OCI-LY7 (cell line): Measurements from ENCODE around the gene ME1. TPM values are rescaled to one million over a fixed set of nuclear protein-coding genes. Genes with fewer than 3 reads are reported as not detected.

ENCODE experiments used
- BruUV-seq: library from RNA; stranded (reverse); fragments of 400-500 nt; replicated peaks from 2 replicates; lab custom pipeline; 2021; lab: Mats Ljungman, UMichigan
- CTCF ChIA-PET: fragments of 300-600 bp; sonication (Branson Sonifier 250); formaldehyde crosslinking; loops from one replicate; lab custom pipeline; 2022; ENCODE audit warnings: antibody characterized with exemption; ENCODE audit not compliant: unreplicated experiment; lab: Charles Lee
- POLR2A ChIA-PET: fragments of 300-600 bp; sonication (Branson Sonifier 250); formaldehyde crosslinking; loops from one replicate; lab custom pipeline; 2022; ENCODE audit warnings: antibody characterized with exemption; lab: Charles Lee
- DNase-seq: peaks from one replicate; pipeline ENCODE4 v3.0.0-alpha.2; 2015; ENCODE audit warnings: low spot score
- H2AFZ ChIP-seq: fragments of 200-600 bp; sonication (generic), shearing (Covaris generic); 2 replicates; pipeline ENCODE4 v1.6.1; 2014; ENCODE audit warnings: mild to moderate bottlenecking, antibody characterized with exemption, low read length, moderate library complexity
- H3K27ac ChIP-seq: fragments of 200-600 bp; sonication (generic); 2 replicates; pipeline ENCODE4 v1.5.1; 2014; ENCODE audit warnings: mixed run types, low read depth, mild to moderate bottlenecking, moderate library complexity, low read length, inconsistent platforms; ENCODE audit not compliant: poor library complexity, severe bottlenecking
- H3K36me3 ChIP-seq: fragments of 200-600 bp; sonication (generic); 2 replicates; pipeline ENCODE4 v1.6.1; 2014; ENCODE audit warnings: mild to moderate bottlenecking, antibody characterized with exemption, low read length, moderate library complexity, mixed read lengths; ENCODE audit not compliant: insufficient read depth
- H3K4me1 ChIP-seq: fragments of 200-600 bp; sonication (generic); 2 replicates; pipeline ENCODE4 v1.5.1; 2014; ENCODE audit warnings: mild to moderate bottlenecking, low read length; ENCODE audit not compliant: insufficient read depth, poor library complexity, severe bottlenecking
- H3K4me2 ChIP-seq: fragments of 200-600 bp; sonication (generic); 2 replicates; pipeline ENCODE4 v1.6.1; 2014; ENCODE audit warnings: mild to moderate bottlenecking, low read length
- H3K4me3 ChIP-seq: fragments of 200-600 bp; sonication (generic); 2 replicates; pipeline ENCODE4 v1.5.1; 2014; ENCODE audit warnings: mild to moderate bottlenecking, low read depth, low read length; ENCODE audit not compliant: poor library complexity, severe bottlenecking
- H3K79me2 ChIP-seq: fragments of 200-600 bp; sonication (generic); 2 replicates; pipeline ENCODE4 v1.6.1; 2016; ENCODE audit warnings: low read depth, mild to moderate bottlenecking, low read length, moderate library complexity, mixed read lengths; ENCODE audit not compliant: insufficient read depth
- H3K9me2 ChIP-seq: fragments of 200-600 bp; sonication (generic); 2 replicates; pipeline ENCODE4 v1.6.1; 2016; ENCODE audit warnings: mild to moderate bottlenecking, low read length, mixed read lengths; ENCODE audit not compliant: insufficient read depth
- H3K9me3 ChIP-seq: fragments of 200-600 bp; sonication (generic); 2 replicates; pipeline ENCODE4 v1.6.1; 2014; ENCODE audit warnings: mild to moderate bottlenecking, mixed run types, low read length, mixed read lengths
- H4K20me1 ChIP-seq: fragments of 200-600 bp; sonication (generic); 2 replicates; pipeline ENCODE4 v1.6.1; 2014; ENCODE audit warnings: mild to moderate bottlenecking, antibody characterized with exemption, low read length, moderate library complexity, mixed read lengths; ENCODE audit not compliant: insufficient read depth
- CTCF ChIP-seq: fragments of 200-600 bp; sonication (generic); conservative IDR thresholded peaks from 2 replicates; pipeline ENCODE4 v1.5.1; 2014; ENCODE audit warnings: mild to moderate bottlenecking, antibody characterized with exemption, low read length, moderate library complexity, mixed read lengths
- EZH2phosphoT487 ChIP-seq: fragments of 200-600 bp; sonication (generic); IDR thresholded peaks from 2 replicates; pipeline ENCODE4 v1.6.1; 2018; ENCODE audit warnings: low read depth, borderline replicate concordance, mild to moderate bottlenecking, mixed run types, antibody characterized with exemption, low read length, moderate library complexity, mixed read lengths
- intact Hi-C: fragments of 100-400 bp; cut with micrococcal nuclease; formaldehyde crosslinking; loops from one replicate; pipeline ENCODE4 v1.10.0; 2022; ENCODE audit not compliant: unreplicated experiment
- total RNA-seq, 2 experiments: library from RNA; depleted of rRNA in 1 of 2; stranded (reverse); fragments of >200 nt in 1 of 2; shearing (Covaris generic) in 1 of 2; gene quantifications; 2 replicates each; pipeline ENCODE4 v1.2.3, GENCODE V29; 2014 to 2022

The ME1 gene
- total RNA-seq, 2 experiments from 2014 or later: not detected

- H2AFZ ChIP-seq: no peak overlapping the region
- ChIA-PET POLR2A (no interaction called here), CTCF (no interaction called here)
These were observed 231.0 kb downstream of the ME1 start for GRCh38 chr6:83199863-83200225.

DNA sequence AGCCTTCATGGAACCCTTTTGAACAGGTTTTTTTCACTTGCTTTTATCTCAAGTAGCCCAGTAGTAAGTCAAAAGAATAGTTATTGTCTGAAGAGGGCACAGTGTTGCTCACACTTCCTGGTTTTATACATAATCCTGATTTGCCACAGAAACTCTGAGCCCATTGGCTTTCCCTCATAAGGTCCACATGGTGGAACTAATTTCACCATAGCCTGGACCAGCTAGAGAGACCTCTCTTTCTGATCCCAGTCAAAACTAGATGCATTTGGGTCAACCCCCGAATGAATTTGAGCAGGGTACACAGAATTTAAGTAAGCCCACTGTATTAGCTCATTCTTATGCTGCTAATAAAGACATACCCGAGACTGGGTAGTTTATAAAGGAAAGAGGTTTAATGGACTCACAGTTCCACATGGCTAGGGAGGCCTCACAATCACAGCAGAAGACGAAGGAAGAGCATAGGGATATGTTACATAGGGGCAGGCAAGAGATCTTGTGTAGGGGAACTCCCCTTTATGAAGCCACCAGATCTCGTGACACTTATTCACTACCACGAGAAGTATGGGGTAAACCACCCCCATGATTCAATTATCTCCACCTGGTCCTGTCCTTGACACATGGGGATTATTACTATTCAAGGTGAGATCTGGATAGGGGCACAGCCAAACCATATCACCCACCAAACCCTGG lies 231.5 kb downstream of the ME1 start:
- no peaks in the 10 kb centered on the region for H3K9me2 ChIP-seq
- no peak for DNase-seq
- H3K4me2 ChIP-seq: no peak overlapping the region
- H4K20me1 ChIP-seq: no peaks in the 10 kb centered on the region
- ChIA-PET CTCF (no interaction called here), POLR2A (no interaction called here)
- no peaks in the 10 kb centered on the region for H3K36me3 ChIP-seq
- H3K79me2 ChIP-seq: no peaks in the 10 kb centered on the region
- H2AFZ ChIP-seq: no peak overlapping the region
- no TSS peak for BruUV-seq
- peaks cover under 1% of the 10 kb centered on the region for H3K4me1 ChIP-seq
- no peak overlapping the region for H3K4me3 ChIP-seq
- no peaks in the 10 kb centered on the region for H3K9me3 ChIP-seq
- TF ChIP-seq CTCF (no peak), EZH2phosphoT487 (no peak)
- no peak overlapping the region for H3K27ac ChIP-seq
- intact Hi-C loops: loop anchor here (10.0 kb wide), 1 partner anchor 665 kb away; no protein-coding TSS in a partner anchor

More at GRCh38 chr6:83199863-83200225, 231.0 kb downstream of the ME1 start:
- no peaks in the 10 kb centered on the region for H3K4me1 ChIP-seq
- H3K79me2 ChIP-seq: no peaks in the 10 kb centered on the region
- no TSS peak for BruUV-seq
- H3K9me3 ChIP-seq: no peaks in the 10 kb centered on the region
- no peak for DNase-seq
- intact Hi-C loops: loop anchor here (10.0 kb wide), 1 partner anchor 665 kb away; no protein-coding TSS in a partner anchor
- TF ChIP-seq CTCF (no peak), EZH2phosphoT487 (no peak)
- no peak overlapping the region for H3K4me3 ChIP-seq
- no peak overlapping the region for H3K4me2 ChIP-seq
- no peaks in the 10 kb centered on the region for H3K9me2 ChIP-seq
- no peak overlapping the region for H3K27ac ChIP-seq
- H4K20me1 ChIP-seq: no peaks in the 10 kb centered on the region
- no peaks in the 10 kb centered on the region for H3K36me3 ChIP-seq

DNA sequence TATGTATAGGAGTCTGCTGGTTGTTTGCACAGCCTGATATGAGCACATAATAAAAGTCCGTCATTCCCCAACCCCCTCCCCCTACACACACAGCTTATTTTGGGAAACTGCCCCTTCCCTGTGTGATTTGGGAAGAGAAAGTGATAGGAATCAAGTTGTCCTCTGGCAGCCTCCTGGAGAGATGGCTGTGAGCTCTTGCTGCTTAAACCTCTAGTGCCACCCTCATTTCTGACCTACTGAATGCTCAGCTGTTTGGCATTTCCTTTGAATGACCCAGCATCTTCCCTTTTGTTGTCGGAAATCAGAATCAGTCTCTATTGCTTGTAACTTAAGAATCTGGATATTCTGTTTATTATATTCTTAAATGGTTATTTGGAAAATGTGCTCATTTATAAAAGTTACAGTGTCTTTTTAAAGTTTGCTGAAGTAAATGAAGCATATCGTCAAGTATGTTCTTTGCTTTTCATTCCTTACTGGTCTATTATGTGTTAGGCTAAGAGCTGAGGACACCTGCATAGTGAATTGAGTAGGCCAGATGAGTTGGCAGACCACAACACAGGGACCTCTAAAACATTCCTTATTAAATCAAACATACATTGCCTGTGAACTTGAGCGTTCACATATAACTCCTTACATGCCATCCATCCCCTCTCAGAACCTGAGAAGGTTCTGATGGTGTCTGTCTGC lies 232.2 kb downstream of the ME1 start:
- POLR2A ChIA-PET: interaction anchor here (1.0 kb wide), 1 partner anchor 13 kb away, joined by 3 read pairs; no protein-coding TSS in a partner anchor
- Histone ChIP-seq H3K4me3 (no peak overlapping the region), H3K9me2 (no peaks in the 10 kb centered on the region), H3K4me1 (peaks cover 5% of the 10 kb centered on the region), H3K27ac (no peak overlapping the region), H4K20me1 (no peaks in the 10 kb centered on the region), H3K36me3 (no peaks in the 10 kb centered on the region), H2AFZ (no peak overlapping the region), H3K79me2 (no peaks in the 10 kb centered on the region), H3K4me2 (no peak overlapping the region), H3K9me3 (no peaks in the 10 kb centered on the region)
- CTCF ChIA-PET: no interaction called here
- no peak for DNase-seq
- BruUV-seq: no TSS peak
- TF ChIP-seq EZH2phosphoT487: no peak
- no peak for TF ChIP-seq CTCF
- intact Hi-C loops: loop anchor here (10.0 kb wide), 1 partner anchor 666 kb away; no protein-coding TSS in a partner anchor
